CD4-positive, alpha-beta T cell treated with Interleukin-12 subunit alpha and Interleukin-12 subunit beta, for 1 hour (primary cell): Measurements from ENCODE around the gene FGF11.

Experiments
- DNase-seq: peaks from one replicate; pipeline ENCODE4 v3.0.0-alpha.2; 2020

Gene FGF11

DNA sequence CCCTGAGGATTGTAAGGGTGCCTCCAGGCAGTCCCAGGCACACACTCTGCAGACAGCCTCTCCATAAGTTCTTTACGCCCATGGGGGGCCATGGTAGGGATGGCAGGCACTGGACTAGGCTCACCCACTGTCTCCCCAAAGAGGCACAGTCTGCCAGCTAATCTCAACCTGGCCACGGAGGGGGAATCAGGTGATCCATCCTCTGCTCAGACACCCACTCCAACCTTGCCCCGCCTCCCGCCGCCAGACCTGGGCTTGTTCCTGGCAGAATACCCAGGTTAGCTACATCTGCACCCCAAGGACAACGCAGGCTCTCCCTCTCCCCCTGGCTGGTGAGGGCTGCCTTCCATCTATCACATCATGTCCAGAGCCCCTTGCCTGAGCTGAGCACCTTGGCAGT lies 30.4 kb upstream of the FGF11 start:
- DNase-seq: no peak

DNA sequence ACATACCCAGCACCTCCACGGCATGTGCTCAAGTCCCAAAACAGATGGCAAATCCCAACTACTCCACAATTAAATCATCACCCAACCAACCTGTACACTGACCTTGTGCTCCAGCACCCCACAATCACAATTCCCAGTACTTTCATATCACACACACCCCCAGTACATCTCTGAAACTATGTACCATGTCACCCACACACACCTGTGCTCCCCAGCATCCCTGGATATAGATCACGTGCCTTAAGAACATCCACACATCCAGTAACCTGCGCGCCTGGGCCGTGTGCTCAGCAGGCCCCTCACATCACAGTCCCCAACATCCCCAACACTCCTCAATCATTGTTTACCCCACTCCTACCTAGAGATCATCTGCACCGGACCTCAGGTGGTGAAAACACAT lies 29.6 kb upstream of the FGF11 start:
- no peak for DNase-seq

DNA sequence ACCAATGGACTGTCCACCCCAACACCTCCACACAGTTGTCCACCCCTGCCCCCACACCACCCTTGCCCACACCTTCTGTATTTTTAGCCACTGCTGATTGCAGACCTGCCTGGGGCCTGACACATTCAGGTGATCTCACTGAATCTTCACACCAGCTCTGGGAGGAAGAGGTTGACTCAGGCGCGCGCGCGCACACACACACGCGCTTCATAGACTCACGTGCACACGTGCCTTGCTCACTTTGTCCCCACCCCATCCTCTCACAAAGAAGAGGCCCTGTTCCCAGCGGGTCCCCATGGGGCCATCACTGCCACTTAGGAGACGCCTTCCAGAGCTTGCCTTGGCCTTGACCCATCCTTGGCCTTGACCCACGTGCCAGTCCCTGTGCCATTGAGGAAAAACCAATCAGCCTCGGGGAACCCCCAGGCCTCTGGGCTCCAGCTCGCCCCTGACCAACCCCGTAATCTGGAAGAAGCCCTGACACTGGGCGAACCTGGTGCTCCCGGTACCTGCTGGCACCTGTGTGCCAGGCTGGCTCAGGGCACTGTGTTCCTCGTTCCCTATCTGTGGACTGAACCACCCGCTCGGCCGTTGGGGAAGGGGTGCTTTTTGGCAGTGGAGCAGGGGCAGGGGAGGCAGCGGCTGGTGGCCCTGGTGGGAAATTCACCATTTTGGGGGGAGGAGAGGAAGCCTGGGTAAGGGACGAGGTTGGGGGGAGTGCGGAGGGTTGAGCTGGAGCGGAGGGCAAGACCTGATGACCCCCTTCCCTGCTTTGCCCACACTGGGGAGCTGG lies 28.5 kb upstream of the FGF11 start:
- DNase-seq: no peak

DNA sequence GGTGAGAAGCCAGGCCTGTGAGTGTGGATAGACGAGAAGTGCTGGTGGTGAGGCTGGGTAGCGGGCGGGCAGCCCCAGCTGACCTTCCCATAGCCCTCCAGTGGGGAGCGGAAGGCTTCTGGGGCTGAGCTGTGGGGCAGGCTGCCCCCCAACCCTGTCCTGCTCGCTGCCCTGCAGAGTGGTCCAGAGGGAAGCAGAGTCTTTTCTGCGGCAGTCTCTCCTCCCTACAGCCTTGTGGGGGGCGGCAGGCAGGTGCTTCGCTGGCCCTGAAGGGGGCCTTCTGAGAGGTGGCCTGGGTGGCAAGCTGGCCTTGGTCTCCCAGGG lies 27.9 kb upstream of the FGF11 start:
- DNase-seq: no peak

DNA sequence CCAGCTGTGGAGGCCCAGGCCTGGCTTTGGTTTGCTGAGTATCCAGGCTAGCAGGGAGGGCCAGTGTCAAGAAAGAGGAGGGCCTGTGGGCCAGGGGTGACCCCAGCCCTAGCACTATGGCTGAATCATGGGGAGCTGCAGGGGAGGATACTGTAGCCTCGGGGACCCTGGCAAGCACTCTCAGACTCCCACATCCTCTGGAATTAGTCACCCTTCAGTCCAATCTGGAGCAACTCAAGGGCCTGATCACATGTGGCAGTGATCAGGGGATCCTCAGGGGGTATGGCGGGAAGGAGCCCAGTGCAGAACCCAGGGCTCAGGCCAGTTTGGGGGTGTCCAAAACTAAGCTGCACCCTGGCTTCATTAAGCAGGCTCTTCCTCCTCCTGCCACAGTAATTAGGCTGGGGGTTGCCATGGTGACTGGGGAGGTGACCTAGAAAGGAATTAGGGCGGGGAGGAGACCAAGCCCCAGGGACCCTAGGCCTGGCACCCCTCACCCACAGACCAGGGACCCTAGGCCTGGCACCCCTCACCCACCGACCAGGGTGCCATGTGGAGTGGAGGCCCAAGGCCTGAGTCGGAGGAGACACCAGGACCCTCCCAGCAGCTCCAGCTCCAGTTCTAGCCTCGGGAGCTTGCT lies 25.8 kb upstream of the FGF11 start:
- DNase-seq: no peak

DNA sequence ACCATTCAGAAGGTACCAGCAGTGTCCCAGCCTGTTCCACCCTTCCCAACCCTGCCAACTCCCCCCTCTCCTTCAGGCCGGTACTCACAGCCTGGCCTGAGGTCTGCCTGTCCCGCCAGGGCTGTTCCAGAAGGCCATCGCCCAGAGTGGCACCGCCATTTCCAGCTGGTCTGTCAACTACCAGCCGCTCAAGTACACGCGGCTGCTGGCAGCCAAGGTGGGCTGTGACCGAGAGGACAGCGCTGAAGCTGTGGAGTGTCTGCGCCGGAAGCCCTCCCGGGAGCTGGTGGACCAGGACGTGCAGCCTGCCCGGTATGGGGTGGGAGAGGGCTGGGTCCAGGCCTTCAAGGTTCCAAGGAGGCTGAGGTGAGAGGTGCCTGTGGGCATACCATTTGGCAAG lies 24.5 kb upstream of the FGF11 start:
- no peak for DNase-seq

DNA sequence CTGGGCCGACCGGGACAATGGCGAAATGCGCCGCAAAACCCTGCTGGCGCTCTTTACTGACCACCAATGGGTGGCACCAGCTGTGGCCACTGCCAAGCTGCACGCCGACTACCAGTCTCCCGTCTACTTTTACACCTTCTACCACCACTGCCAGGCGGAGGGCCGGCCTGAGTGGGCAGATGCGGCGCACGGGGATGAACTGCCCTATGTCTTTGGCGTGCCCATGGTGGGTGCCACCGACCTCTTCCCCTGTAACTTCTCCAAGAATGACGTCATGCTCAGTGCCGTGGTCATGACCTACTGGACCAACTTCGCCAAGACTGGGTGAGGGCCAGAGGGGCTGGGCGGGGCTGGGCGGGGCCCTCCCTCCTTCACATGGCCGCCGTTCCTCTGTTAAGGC lies 23.5 kb upstream of the FGF11 start:
- no peak for DNase-seq

DNA sequence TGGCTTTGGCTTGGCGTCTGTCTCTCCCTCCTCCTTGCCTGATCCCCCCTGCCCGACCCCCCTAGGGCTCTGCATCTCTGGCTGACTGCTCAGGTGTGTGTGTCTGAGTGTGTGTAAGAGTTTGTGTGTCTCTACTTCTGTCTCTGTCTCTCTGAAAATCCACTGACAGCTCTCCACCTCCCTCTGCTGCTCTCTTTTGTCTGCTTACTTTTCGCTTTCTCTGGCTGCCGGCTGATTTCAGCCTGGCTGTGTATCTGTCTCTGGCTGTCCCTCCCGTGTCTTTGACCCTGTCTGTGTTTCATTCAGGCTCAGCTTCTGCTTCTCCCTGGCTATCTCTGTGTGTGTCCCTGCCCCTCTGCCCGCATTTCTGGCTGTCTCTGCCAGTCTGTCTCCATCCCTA lies 23.0 kb upstream of the FGF11 start:
- DNase-seq: no peak

DNA sequence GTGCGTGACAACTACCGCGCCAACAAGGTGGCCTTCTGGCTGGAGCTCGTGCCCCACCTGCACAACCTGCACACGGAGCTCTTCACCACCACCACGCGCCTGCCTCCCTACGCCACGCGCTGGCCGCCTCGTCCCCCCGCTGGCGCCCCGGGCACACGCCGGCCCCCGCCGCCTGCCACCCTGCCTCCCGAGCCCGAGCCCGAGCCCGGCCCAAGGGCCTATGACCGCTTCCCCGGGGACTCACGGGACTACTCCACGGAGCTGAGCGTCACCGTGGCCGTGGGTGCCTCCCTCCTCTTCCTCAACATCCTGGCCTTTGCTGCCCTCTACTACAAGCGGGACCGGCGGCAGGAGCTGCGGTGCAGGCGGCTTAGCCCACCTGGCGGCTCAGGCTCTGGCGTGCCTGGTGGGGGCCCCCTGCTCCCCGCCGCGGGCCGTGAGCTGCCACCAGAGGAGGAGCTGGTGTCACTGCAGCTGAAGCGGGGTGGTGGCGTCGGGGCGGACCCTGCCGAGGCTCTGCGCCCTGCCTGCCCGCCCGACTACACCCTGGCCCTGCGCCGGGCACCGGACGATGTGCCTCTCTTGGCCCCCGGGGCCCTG lies 22.2 kb upstream of the FGF11 start:
- no peak for DNase-seq

DNA sequence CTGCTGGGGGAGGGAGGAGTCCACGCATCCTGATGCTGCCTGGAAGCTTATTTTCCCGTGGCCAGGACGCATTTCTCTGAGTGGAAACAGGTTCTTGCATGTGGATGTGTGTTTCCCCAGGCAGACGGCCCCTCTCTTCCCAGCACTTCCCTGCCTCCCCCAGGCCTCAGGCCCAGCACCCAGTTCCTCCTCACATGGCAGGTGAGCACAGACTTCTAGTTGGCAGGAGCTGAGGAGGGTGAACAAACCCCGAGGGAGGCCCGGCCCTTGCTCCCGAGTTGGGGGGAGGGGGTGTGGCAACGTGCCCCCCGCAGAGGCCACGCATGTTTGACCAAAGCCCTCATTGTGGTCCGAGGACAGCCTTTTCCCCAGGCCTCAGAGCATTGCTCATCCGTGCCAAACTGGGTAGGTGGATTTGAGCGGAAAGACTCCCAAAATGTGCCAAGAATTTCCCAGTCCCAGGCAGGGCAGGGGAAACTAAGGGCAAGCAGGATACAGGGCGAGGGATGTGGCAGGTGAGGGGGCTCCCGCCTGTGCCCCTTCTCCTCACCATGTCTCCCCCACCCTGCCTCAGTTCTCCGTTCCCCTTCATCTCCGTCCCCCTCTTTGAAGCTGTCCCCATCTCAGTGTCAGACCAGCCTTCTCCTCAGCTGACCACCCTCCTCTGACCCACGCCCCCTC lies 20.7 kb upstream of the FGF11 start:
- DNase-seq: no peak

DNA sequence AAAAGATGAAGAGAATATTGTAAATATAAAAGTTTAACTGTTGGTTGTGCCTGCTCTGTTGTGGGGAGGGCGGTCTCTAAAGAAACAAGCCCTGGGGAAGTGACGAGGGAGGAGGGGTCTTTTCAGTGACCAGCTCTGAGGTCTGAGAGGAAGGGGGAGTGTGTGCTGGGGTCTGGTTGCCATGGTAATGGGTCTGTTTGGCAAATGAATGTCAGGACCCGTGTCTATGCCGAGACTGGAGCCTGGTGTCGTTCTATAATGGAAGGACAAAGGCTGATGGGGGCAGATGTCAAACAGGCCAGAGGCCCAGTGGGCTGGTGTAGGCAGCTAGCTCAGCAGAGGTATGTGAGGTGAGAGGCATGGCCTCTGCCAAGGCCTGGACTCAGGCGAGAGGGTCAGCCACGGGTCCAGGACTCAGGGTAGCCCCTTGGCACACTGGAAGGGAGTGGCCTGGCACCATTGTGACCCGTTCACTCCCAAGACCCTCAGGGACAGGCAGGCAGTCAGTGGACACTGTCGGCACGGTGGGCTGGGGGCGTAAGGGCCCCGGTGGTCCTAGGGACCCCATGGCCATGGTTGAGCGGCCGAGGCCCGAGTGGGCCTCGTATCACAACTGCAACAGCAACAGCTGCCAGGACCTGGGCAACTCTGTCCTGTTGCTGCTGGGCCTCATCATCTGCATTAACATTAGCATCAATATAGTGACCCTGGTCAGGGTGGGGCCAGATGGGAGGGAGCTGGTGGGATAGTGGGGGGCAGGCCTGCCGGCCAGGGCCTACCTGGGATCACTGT lies 19.3 kb upstream of the FGF11 start, which contains the start of gene SPEM1:
Gene SPEM1, plus strand, starts transcription at position 506 of the 792 bp plus-strand sequence. Its CDS starts 61 bp downstream, at position 567.
- no peak for DNase-seq

DNA sequence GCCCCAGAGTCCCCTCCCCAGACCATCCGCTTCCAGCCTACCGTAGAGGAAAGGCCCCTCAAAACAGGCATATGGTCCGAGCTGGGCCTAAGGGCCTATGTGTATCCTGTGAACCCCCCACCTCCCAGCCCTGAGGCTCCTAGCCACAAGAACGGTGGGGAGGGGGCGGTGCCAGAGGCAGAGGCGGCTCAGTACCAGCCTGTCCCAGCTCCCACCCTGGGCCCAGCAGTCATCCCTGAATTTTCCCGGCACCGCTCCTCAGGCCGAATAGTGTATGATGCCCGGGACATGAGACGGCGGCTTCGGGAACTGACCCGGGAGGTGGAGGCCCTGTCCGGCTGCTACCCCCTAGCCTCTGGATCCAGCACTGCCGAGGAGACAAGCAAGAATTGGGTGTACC lies 18.1 kb upstream of the FGF11 start:
- DNase-seq: no peak

DNA sequence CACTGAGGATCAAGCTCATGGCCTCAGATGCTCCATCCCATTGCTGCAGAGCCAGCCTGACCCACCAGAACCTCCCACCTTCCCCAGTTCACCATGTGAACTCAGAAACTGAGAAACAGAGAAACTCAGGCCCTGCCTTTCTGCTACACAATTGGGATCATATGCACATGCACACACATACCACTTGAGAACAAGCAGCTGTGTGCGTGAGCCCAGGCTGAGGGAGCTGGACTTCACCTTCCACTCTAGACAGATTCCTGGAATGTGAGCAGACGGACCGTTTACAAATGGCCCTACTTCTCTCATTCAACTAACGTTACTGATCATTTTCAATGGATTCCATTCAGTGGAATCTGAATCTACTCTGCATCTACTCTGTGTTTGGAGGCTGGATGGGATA lies 15.6 kb upstream of the FGF11 start:
- DNase-seq: no peak

DNA sequence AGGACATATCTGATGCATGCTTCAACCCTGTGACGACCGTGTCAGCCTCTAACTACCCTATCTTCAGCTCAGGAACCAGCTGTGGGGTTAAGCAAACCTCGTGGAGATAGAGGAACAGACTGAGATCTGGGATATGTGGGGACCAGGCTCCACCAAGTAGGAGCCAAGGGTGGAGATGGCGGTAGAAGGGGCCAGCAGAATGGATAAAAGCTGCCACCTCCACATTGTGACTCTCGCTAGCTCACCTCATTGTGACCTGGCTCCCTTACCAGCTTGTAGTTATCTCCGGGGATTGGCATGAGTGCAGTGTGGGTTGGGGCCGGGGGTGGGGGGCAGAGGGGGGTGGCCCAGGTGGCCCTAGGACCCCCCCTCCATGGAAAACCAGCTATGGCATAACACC lies 14.0 kb upstream of the FGF11 start, which contains the start of gene SPEM2:
Gene SPEM2, plus strand, starts transcription at position 301 of the 400 bp plus-strand sequence. Its CDS starts 73 bp downstream, at position 374.
- DNase-seq: no peak

DNA sequence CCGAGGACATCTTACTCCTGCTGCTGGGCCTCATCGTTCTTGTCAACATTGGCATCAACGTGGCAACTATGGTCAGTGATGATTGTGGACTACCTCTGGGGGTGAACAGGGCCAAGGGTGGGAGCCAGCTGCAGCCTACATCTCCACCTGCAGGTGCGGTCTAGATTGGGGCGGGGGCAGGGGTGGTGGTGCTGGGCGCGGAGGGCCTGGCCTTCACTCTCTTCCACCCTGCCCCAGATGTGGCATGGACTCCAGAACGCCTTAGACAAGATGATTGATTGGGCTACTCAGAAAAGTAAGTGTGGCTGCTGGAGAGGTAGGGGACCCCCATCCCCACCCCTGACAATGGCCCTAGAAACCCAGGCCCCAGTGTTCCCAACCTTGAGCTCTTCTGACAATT lies 13.6 kb upstream of the FGF11 start:
- DNase-seq: no peak

DNA sequence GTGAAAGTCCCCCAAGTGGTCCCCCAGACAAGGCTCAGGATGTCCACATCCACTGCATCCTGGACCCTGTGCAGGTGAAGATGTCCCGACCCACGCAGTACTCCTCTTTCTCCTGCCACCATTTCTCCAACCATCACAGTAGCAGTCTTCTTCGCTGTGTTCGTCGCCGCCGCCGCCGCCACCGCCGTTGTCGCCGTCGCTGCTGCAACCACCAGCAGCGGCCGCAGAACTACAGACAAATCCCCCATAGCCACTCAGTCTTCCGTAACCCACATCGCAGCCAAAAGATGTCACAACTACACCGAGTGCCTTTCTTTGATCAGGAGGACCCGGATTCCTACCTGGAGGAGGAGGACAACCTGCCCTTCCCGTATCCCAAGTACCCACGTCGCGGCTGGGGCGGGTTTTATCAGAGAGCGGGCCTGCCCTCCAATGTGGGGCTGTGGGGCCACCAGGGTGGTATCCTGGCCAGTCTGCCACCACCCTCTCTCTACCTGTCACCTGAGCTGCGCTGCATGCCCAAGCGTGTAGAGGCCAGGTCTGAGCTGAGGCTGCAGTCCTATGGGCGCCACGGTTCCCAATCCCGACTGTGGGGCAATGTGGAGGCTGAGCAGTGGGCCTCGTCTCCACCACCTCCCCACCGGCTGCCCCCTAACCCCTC lies 13.0 kb upstream of the FGF11 start:
- no peak for DNase-seq

DNA sequence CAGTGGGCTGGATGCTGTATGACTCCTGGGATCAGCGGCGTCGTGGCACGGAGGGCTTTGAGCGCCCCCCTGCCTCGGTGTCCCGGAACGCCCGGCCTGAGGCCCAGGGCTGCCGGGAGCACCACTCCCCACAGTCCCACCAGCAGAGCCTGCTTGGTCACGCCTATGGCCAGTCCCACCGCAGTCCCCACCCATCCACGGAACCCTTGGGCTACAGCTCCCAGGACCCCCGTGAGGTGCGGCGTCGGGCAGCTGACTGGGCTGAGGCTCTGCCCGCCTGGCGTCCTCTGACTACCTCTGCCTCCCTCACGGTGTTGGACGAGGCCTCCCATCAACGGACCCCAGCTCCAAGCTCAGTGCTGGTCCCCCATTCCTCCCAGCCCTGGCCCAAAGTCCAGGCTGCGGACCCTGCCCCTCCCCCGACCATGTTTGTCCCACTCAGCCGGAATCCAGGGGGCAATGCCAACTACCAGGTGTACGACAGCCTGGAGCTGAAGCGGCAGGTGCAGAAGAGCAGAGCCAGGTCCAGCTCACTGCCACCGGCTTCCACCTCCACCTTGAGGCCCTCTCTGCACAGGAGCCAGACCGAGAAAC lies 12.3 kb upstream of the FGF11 start:
- DNase-seq: no peak

DNA sequence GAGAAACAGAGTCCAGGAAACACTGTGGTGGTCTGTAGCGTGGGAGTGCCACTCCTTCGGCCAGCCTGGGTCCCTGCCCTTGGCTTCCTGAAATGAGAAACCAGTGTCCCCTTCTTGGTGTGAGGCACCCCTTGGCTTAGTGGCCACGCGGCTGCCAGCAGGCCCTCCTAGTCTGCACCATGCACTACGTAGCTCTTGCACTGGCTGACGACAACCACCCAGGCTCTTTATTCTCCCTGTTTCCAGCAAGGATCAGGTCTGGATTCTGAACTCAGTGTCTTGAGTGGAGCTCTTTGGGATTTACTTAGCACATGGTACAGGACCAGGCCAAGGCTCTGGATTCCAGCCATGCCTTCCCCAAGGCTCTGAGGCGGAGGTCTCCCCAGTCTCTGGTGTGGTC lies 11.8 kb upstream of the FGF11 start:
- no peak for DNase-seq

DNA sequence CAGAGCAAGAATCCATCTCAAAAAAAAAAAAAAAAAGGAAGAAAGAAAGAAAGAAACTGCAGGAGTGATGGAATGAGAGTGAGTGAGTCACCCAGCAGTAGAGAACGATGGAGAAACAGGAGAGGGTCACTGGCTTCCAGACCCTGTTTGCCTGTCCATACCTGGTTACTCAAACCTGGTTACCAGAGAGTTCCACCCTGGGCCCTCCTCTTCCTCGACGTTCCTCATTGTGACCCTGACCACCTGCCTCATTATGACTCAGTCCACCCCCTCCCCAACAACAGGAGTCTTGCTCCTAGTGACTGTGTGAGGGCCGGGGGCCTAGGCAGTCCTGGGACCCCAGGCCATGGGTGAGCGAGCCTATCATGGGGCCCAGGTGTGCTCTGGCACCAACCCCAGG lies 10.8 kb upstream of the FGF11 start, which contains the start of gene SPEM3:
Gene SPEM3, plus strand, starts transcription at position 301 of the 400 bp plus-strand sequence. Its CDS starts 46 bp downstream, at position 347.
- no peak for DNase-seq

DNA sequence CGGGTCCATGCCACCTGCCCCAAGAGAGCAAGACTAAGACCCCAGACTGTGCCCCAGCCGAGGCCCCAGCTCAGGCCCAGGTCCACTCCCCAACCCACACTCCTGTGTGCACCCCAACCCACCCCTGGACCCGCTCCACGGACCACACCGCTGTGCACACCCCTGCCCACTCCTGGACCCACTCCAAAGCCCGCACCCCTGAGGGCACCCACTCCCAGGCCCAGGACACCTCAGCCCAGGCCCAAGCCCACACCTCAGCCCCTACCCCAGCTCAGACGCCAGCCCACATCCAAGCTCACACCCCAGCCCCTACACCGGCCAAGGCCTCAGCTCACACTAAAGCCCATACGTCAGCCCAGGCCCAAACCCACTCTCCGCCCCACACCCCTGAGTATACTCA lies 9.6 kb upstream of the FGF11 start:
- DNase-seq: no peak

DNA sequence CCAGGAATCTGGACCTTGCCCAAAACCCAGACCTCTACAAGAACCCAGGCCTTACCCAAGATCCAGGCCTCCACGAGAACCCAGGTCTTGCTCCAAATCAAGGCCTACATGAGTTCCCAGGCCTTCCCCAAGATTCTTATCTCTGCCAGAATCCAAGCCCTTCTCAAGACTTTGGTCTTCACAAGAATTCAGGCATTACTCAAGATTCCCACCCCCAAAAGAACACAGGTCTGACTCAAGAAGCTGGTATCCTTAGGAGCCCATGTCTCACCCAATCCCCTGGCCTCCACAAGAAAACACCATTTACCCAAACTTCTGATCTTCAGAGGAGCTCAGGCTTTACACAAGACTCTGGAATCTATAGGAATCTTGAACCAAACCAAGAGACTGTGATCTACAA lies 8.1 kb upstream of the FGF11 start:
- no peak for DNase-seq

DNA sequence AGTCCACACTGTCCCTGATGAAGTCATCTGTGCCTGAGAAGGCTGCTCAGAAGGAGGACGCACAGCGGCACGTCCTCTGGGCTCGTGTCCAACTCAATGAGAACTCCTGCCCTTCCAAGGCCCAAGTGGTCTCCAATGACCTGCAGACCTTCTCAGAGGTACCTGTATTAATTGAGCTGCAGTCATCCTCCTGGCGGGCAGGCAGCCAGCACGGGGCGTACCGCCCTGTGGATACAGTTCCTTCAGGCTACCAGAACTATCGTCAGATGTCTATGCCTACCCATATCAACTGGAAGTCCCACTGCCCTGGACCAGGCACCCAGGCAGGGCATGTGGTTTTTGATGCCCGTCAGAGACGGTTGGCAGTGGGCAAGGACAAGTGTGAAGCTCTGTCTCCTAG lies 7.0 kb upstream of the FGF11 start:
- DNase-seq: no peak
